Glutamatergic neuron (in vitro differentiated cells): ENCODE results near the gene RNF213. TPM values are rescaled to one million over a fixed set of nuclear protein-coding genes. Genes with fewer than 3 reads are reported as not detected.
A peak's percentile ranks its signal among the peaks of the same experiment; 100 is the strongest.

Source experiments
- DNase-seq: peaks from one replicate; pipeline ENCODE4 v3.0.0; 2022
- H3K27ac Mint-ChIP-seq: one replicate; pipeline ENCODE4 v1.8.0; 2020; ENCODE audit warnings: mild to moderate bottlenecking, mixed read lengths, inconsistent platforms; ENCODE audit not compliant: unreplicated experiment
- H3K27me3 Mint-ChIP-seq: one replicate; pipeline ENCODE4 v1.8.0; 2020; ENCODE audit warnings: mild to moderate bottlenecking, moderate library complexity, mixed read lengths, inconsistent platforms; ENCODE audit not compliant: unreplicated experiment
- H3K36me3 Mint-ChIP-seq: one replicate; pipeline ENCODE4 v1.8.0; 2020; ENCODE audit warnings: mild to moderate bottlenecking, mixed read lengths, inconsistent platforms; ENCODE audit not compliant: unreplicated experiment
- H3K4me1 Mint-ChIP-seq: one replicate; pipeline ENCODE4 v1.8.0; 2020; ENCODE audit warnings: mild to moderate bottlenecking, low read depth, mixed read lengths, inconsistent platforms; ENCODE audit not compliant: unreplicated experiment
- H3K4me3 Mint-ChIP-seq: one replicate; pipeline ENCODE4 v1.8.0; 2020; ENCODE audit warnings: mild to moderate bottlenecking, mixed read lengths, inconsistent platforms; ENCODE audit not compliant: unreplicated experiment
- H3K9me3 Mint-ChIP-seq: one replicate; pipeline ENCODE4 v1.8.0; 2020; ENCODE audit warnings: mild to moderate bottlenecking, moderate library complexity, mixed read lengths, inconsistent platforms; ENCODE audit not compliant: unreplicated experiment
- total RNA-seq: library from RNA; stranded (reverse); fragmentation: NEBNext Ultra II Directional; extraction: Animal tissue kit (Norgen Biotek cat#: 25700); gene quantifications from one replicate; pipeline ENCODE4 v1.2.1, GENCODE V29; 2021; ENCODE audit not compliant: unreplicated experiment
- TF ChIP-seq, protein P1 (sequence below): fragments of 200-600 bp; sonication (generic); IDR thresholded peaks from one replicate; pipeline ENCODE4 v1.5.0; 2021; ENCODE audit not compliant: partially characterized antibody, unreplicated experiment

Gene RNF213
- total RNA-seq, 1 donor from 2014 or later = 34.7 TPM

- H3K4me1 Mint-ChIP-seq = peaks cover 5% of the 10 kb centered on the region
- H3K4me3 Mint-ChIP-seq = peak overlapping the region; percentile 82
- no peak for DNase-seq
- no peak overlapping the region for H3K27ac Mint-ChIP-seq
- TF ChIP-seq, protein P1, sequence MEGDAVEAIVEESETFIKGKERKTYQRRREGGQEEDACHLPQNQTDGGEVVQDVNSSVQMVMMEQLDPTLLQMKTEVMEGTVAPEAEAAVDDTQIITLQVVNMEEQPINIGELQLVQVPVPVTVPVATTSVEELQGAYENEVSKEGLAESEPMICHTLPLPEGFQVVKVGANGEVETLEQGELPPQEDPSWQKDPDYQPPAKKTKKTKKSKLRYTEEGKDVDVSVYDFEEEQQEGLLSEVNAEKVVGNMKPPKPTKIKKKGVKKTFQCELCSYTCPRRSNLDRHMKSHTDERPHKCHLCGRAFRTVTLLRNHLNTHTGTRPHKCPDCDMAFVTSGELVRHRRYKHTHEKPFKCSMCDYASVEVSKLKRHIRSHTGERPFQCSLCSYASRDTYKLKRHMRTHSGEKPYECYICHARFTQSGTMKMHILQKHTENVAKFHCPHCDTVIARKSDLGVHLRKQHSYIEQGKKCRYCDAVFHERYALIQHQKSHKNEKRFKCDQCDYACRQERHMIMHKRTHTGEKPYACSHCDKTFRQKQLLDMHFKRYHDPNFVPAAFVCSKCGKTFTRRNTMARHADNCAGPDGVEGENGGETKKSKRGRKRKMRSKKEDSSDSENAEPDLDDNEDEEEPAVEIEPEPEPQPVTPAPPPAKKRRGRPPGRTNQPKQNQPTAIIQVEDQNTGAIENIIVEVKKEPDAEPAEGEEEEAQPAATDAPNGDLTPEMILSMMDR = no peak
- peaks cover 1% of the 10 kb centered on the region for H3K9me3 Mint-ChIP-seq
- peaks cover 8% of the 10 kb centered on the region for H3K36me3 Mint-ChIP-seq
- H3K27me3 Mint-ChIP-seq = peaks cover 11% of the 10 kb centered on the region
Observed at GRCh38 chr17:80220736-80221215, 39.9 kb upstream of the RNF213 start.

DNA sequence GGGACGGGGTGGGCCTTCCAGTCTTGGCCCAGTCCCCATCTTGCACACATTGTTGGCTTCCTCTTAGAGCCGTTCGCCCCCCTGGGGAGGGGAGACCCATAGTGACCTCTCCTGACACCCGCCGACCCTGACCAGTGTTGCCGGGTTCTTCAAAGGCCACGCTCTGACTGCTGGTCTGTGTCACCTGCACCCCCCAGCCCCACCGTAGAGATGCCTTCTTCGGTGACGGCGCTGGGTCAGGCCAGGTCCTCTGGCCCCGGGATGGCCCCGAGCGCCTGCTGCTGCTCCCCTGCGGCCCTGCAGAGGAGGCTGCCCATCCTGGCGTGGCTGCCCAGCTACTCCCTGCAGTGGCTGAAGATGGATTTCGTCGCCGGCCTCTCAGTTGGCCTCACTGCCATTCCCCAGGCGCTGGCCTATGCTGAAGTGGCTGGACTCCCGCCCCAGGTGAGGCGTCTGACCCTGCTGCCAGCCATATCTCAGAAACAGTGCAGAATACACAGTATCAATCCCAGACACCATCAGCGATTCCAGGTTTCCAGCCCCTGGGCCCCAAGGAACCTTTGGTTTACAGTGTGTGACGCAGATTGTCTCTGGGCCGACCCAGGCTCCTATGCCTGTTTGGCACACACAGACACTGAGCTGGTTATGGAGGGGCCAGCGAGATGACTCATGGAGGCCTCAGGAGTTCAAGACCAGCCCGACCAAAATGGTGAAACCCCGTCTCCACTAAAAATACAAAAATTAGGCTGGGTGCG lies 39.1 kb upstream of the RNF213 start:
- H3K4me1 Mint-ChIP-seq = peaks cover 5% of the 10 kb centered on the region
- TF ChIP-seq, protein P1 = no peak
- peak overlapping the region; percentile 82 for H3K4me3 Mint-ChIP-seq
- H3K36me3 Mint-ChIP-seq = peaks cover 3% of the 10 kb centered on the region
- no peak overlapping the region for H3K27ac Mint-ChIP-seq
- peaks cover 11% of the 10 kb centered on the region for H3K27me3 Mint-ChIP-seq
- peaks cover 5% of the 10 kb centered on the region for H3K9me3 Mint-ChIP-seq
- DNase-seq = no peak

GRCh38 chr17:80222376-80223141 lies 38.1 kb upstream of the RNF213 start:
- peaks cover 5% of the 10 kb centered on the region for H3K9me3 Mint-ChIP-seq
- H3K4me1 Mint-ChIP-seq = peaks cover 5% of the 10 kb centered on the region
- peaks cover 3% of the 10 kb centered on the region for H3K36me3 Mint-ChIP-seq
- TF ChIP-seq, protein P1 = no peak
- no peak overlapping the region for H3K4me3 Mint-ChIP-seq
- peaks cover 8% of the 10 kb centered on the region for H3K27me3 Mint-ChIP-seq
- H3K27ac Mint-ChIP-seq = no peak overlapping the region
- DNase-seq = no peak

GRCh38 chr17:80223142-80223815 lies 37.4 kb upstream of the RNF213 start:
- Mint-ChIP-seq H3K27me3 (peaks cover 8% of the 10 kb centered on the region), H3K36me3 (peaks cover 3% of the 10 kb centered on the region), H3K4me1 (peaks cover 5% of the 10 kb centered on the region), H3K4me3 (no peak overlapping the region), H3K27ac (no peak overlapping the region), H3K9me3 (peaks cover 5% of the 10 kb centered on the region)
- DNase-seq = no peak
- TF ChIP-seq, protein P1 = no peak
